Measurements from ENCODE around the gene HIPK3.

Gene HIPK3

DNA sequence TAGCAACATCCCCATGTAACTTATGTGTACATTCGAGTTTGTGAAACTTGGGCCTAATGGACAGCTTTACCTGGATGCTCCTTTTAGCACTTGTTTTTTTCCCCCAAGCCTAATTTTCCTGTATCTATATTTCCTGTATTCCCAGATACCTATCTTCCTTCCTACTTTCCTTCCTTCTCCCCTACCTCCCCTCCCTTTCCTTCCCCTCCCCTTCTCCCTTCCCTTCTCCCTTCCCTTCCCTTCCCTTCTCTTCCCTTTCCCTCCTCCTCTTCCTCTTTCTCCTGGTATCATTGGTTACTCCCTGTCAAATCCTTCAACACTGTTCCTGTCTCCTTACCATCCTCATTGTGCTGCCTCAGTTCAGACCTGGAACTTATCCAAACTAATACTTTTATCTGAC is 111.8 kb downstream of the HIPK3 start:
- no peak overlapping the region for H3K4me3 ChIP-seq (ENCODE audit: low read depth, low read length)
- H3K36me3 ChIP-seq = no peaks in the 10 kb centered on the region
- no peaks in the 10 kb centered on the region for H3K4me1 ChIP-seq
- TF ChIP-seq, protein P1, sequence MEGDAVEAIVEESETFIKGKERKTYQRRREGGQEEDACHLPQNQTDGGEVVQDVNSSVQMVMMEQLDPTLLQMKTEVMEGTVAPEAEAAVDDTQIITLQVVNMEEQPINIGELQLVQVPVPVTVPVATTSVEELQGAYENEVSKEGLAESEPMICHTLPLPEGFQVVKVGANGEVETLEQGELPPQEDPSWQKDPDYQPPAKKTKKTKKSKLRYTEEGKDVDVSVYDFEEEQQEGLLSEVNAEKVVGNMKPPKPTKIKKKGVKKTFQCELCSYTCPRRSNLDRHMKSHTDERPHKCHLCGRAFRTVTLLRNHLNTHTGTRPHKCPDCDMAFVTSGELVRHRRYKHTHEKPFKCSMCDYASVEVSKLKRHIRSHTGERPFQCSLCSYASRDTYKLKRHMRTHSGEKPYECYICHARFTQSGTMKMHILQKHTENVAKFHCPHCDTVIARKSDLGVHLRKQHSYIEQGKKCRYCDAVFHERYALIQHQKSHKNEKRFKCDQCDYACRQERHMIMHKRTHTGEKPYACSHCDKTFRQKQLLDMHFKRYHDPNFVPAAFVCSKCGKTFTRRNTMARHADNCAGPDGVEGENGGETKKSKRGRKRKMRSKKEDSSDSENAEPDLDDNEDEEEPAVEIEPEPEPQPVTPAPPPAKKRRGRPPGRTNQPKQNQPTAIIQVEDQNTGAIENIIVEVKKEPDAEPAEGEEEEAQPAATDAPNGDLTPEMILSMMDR (IDR thresholded peaks at IDR 0.05; ENCODE audit: low read depth, low read length) = no peak
- no peak for DNase-seq
- H3K9me3 ChIP-seq = no peaks in the 10 kb centered on the region
- H3K27me3 ChIP-seq = no peaks in the 10 kb centered on the region

DNA sequence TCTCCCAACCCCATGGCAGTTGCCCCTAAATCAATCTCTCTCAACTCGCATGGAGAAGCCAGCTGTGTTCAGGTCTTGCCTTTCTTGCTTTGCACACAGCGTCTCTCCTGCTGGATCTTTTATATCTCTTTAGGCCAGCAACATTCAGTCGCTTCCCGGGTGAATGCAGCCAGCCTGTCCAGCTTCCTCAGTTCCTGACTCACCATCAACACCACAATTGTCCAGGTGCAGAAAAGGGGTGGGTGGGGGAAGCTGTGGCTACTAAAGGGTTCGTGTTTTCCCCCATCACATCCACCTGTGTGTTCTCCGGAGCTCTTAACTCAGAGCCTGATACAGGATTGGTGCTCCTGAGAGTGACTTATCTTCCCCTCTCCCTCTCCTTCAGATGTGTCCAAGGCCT is 116.5 kb downstream of the HIPK3 start:
- DNase-seq = no peak
- Histone ChIP-seq H3K9me3 (no peaks in the 10 kb centered on the region), H3K4me1 (no peaks in the 10 kb centered on the region), H3K4me3 (ENCODE audit: low read depth, low read length) (no peak overlapping the region), H3K36me3 (no peaks in the 10 kb centered on the region), H3K27me3 (peaks cover 25% of the 10 kb centered on the region)
- TF ChIP-seq, protein P1 (IDR thresholded peaks at IDR 0.05; ENCODE audit: low read depth, low read length) = no peak

DNA sequence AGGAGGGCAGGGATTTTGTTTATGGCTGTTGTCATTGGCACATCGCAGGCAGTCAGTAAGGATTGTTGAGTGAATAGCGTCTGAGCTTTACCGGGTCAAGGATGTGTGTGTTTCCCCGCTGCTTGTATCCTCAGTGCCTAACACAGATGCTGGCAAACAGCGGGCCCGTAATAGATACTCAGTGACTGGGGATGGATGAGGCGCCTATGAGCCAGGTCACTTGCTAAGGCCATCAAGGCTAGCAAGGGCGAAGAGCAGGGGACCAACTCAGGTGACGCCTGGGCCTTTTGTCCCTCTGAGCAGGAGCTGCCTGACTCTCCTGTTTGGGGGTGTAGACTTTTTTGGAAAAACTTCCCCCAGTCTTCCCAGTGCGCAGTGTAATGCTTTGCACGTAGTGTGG is 118.1 kb downstream of the HIPK3 start:
- DNase-seq = no peak
- Histone ChIP-seq H3K4me3 (ENCODE audit: low read depth, low read length) (no peak overlapping the region), H3K9me3 (no peaks in the 10 kb centered on the region), H3K27me3 (peaks cover 25% of the 10 kb centered on the region), H3K36me3 (no peaks in the 10 kb centered on the region), H3K4me1 (no peaks in the 10 kb centered on the region)
- TF ChIP-seq, protein P1 (IDR thresholded peaks at IDR 0.05; ENCODE audit: low read depth, low read length) = no peak

GRCh38 chr11:33375688-33376311 is 118.6 kb downstream of the HIPK3 start, which contains the start of gene KIAA1549L:
Gene KIAA1549L, plus strand, starts transcription at chr11:33376108.
- no peaks in the 10 kb centered on the region for H3K4me1 ChIP-seq
- TF ChIP-seq, protein P1 (IDR thresholded peaks at IDR 0.05; ENCODE audit: low read depth, low read length) = no peak
- no peaks in the 10 kb centered on the region for H3K36me3 ChIP-seq
- no peaks in the 10 kb centered on the region for H3K9me3 ChIP-seq
- peak; percentile 8 for DNase-seq
- no peak within 1 kb of the TSS for H3K4me3 ChIP-seq (ENCODE audit: low read depth, low read length)
- peaks cover 25% of the 10 kb centered on the region for H3K27me3 ChIP-seq

- H3K9me3 ChIP-seq = no peaks in the 10 kb centered on the region
- H3K4me1 ChIP-seq = no peaks in the 10 kb centered on the region
- H3K27me3 ChIP-seq = peaks cover 25% of the 10 kb centered on the region
- TF ChIP-seq, protein P1 (IDR thresholded peaks at IDR 0.05; ENCODE audit: low read depth, low read length) = no peak
- no peaks in the 10 kb centered on the region for H3K36me3 ChIP-seq
- no peak for DNase-seq
- no peak overlapping the region for H3K4me3 ChIP-seq (ENCODE audit: low read depth, low read length)
These were observed 119.4 kb downstream of the HIPK3 start for GRCh38 chr11:33376331-33377310.

Data from BE2C (cell line).